Amygdala (tissue), 56 donors: Measurements from ENCODE around the gene FBXL17.
"Not testable (repeated sequence)": the region's sequence is repeated elsewhere in the genome, so short reads cannot be mapped to it uniquely, and the experiment has no call there.

ENCODE experiments used
- DNase-seq, 56 donors: peaks; one replicate each; lab custom pipeline; 2025; lab: John Stamatoyannopoulos, UW

FBXL17 gene

GRCh38 chr5:108174286-108174685, 207.6 kb downstream of the FBXL17 start:
- no peak for DNase-seq

GRCh38 chr5:108171759-108172158, 210.1 kb downstream of the FBXL17 start:
- no peak for DNase-seq

- peak in 15 of 56 donors; percentile 1 to 35 (median 7) for DNase-seq
Observed at GRCh38 chr5:108168915-108169314, 213.0 kb downstream of the FBXL17 start.

GRCh38 chr5:108167174-108167573, 214.7 kb downstream of the FBXL17 start:
- DNase-seq, result no peak

- DNase-seq, result no peak
Observed at GRCh38 chr5:108164574-108164973, 217.3 kb downstream of the FBXL17 start.

- not testable (repeated sequence) for DNase-seq
Observed at GRCh38 chr5:108152854-108153253, 229.0 kb downstream of the FBXL17 start.

GRCh38 chr5:108149369-108149768, 232.5 kb downstream of the FBXL17 start:
- no peak for DNase-seq

GRCh38 chr5:108148715-108149139, 233.2 kb downstream of the FBXL17 start:
- peak in 1 of 56 donors; percentile 0 for DNase-seq

- DNase-seq, result no peak
Observed at GRCh38 chr5:108146222-108146621, 235.7 kb downstream of the FBXL17 start.

GRCh38 chr5:108145351-108145750, 236.5 kb downstream of the FBXL17 start:
- no peak for DNase-seq

- no peak for DNase-seq
Observed at GRCh38 chr5:108144332-108144731, 237.6 kb downstream of the FBXL17 start.

GRCh38 chr5:108143581-108143980, 238.3 kb downstream of the FBXL17 start:
- DNase-seq, result no peak

GRCh38 chr5:108141676-108142075, 240.2 kb downstream of the FBXL17 start:
- no peak for DNase-seq

GRCh38 chr5:108136493-108136892, 245.4 kb downstream of the FBXL17 start:
- DNase-seq, result no peak

- DNase-seq, result no peak
Observed at GRCh38 chr5:108129129-108129528, 252.8 kb downstream of the FBXL17 start.

GRCh38 chr5:108125771-108126511, 256.0 kb downstream of the FBXL17 start:
- DNase-seq, result no peak

GRCh38 chr5:108124596-108124995, 257.3 kb downstream of the FBXL17 start:
- DNase-seq, result no peak

- no peak for DNase-seq
Observed at GRCh38 chr5:108122702-108123101, 259.2 kb downstream of the FBXL17 start.

- DNase-seq, result no peak
Observed at GRCh38 chr5:108118813-108119514, 262.9 kb downstream of the FBXL17 start.

GRCh38 chr5:108115673-108116072, 266.2 kb downstream of the FBXL17 start:
- DNase-seq, result no peak

- no peak for DNase-seq
Observed at GRCh38 chr5:108113950-108114349, 267.9 kb downstream of the FBXL17 start.

- no peak for DNase-seq
Observed at GRCh38 chr5:108111736-108112135, 270.2 kb downstream of the FBXL17 start.
